Breast epithelium (tissue), 3 donors: Measurements from ENCODE around the gene TMEM163.

Experiments
- CTCF ChIP-seq, 3 donors: fragments of 450-650 bp; IDR thresholded peaks; one replicate each; pipeline ENCODE4 v1.5.1; 2016 to 2017; ENCODE audit warnings: antibody characterized with exemption in 3 of 3, mild to moderate bottlenecking in 3 of 3, moderate library complexity in 3 of 3
- POLR2AphosphoS5 ChIP-seq, 3 donors: sonication (generic); formaldehyde crosslinking; IDR thresholded peaks; one replicate each; pipeline ENCODE4 v1.6.1; 2017; ENCODE audit warnings: antibody characterized with exemption in 3 of 3

GRCh38 chr2:134421556-134422328, 297.1 kb downstream of the TMEM163 start:
- TF ChIP-seq POLR2AphosphoS5 (IDR thresholded peaks at IDR 0.05): no peak
- no peak for TF ChIP-seq CTCF (IDR thresholded peaks at IDR 0.05)
